Measurements from ENCODE around the gene CLTB.

DNA sequence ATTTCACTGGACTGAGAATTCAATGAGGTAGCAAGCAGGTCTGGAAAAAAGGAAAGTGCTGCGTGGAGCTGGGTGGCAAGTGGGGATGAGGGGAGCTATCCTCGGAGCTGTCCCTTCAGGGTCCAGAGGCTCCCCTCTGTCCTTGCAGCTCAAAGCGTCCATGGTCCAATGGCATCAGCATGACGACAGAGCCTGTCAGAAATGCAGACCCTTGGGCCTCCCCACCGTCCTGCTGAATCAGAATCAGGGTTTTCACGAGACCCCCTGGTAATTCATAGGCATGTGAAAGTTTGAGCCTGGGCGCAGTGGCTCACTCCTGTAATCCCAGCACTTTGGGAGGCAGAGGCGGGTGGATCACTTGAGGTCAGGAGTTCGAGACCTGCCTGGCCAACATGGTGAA, 22.2 kb downstream of the CLTB start:
- TF ChIP-seq EZH2 (IDR thresholded peaks at IDR 0.05; ENCODE audit: insufficient read depth, low read length) = no peak
- TF ChIP-seq, protein P1, sequence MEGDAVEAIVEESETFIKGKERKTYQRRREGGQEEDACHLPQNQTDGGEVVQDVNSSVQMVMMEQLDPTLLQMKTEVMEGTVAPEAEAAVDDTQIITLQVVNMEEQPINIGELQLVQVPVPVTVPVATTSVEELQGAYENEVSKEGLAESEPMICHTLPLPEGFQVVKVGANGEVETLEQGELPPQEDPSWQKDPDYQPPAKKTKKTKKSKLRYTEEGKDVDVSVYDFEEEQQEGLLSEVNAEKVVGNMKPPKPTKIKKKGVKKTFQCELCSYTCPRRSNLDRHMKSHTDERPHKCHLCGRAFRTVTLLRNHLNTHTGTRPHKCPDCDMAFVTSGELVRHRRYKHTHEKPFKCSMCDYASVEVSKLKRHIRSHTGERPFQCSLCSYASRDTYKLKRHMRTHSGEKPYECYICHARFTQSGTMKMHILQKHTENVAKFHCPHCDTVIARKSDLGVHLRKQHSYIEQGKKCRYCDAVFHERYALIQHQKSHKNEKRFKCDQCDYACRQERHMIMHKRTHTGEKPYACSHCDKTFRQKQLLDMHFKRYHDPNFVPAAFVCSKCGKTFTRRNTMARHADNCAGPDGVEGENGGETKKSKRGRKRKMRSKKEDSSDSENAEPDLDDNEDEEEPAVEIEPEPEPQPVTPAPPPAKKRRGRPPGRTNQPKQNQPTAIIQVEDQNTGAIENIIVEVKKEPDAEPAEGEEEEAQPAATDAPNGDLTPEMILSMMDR (IDR thresholded peaks at IDR 0.05; ENCODE audit: insufficient read depth, low read depth, low read length) = no peak
